Measurements from ENCODE around the gene MGST3. TPM values are rescaled to one million over a fixed set of nuclear protein-coding genes. Genes with fewer than 3 reads are reported as not detected.
A peak's percentile ranks its signal among the peaks of the same experiment; 100 is the strongest.

MGST3 gene
- total RNA-seq, 6 experiments from 2014 or later, result 74.0 to 141 (median 103) TPM

GRCh38 chr1:165686971-165687433 is 56.0 kb downstream of the MGST3 start:
- H3K4me1 ChIP-seq, result peaks cover 0 to 18% (median 5%) of the 10 kb centered on the region in 4 donors
- 75% methylated on average over 2 of the region's 2 CpGs for WGBS (ENCODE audit: insufficient coverage, low coverage, low lambda C conversion rate, missing lambda C conversion rate)
- intact Hi-C loops (cut with DNase I), result no loop called here
- no peak overlapping the region for H3K4me3 ChIP-seq
- TF ChIP-seq POLR2A (IDR thresholded peaks at IDR 0.05) (no peak), CTCF (IDR thresholded peaks at IDR 0.05) (no peak)
- no peaks in the 10 kb centered on the region for H3K9me3 ChIP-seq
- H3K36me3 ChIP-seq, result peaks cover 0 to 20% (median 5%) of the 10 kb centered on the region in 4 donors
- no peaks in the 10 kb centered on the region for H3K27me3 ChIP-seq
- no peak for ATAC-seq
- no peak for DNase-seq
- H3K27ac ChIP-seq, result no peak overlapping the region

- H3K9me3 ChIP-seq, result no peaks in the 10 kb centered on the region
- ATAC-seq (peak in 2 of 4 donors; percentile 31 to 35), DNase-seq (no peak)
- no peaks in the 10 kb centered on the region for H3K27me3 ChIP-seq
- no peak overlapping the region for H3K4me3 ChIP-seq
- WGBS (ENCODE audit: insufficient coverage, low coverage, low lambda C conversion rate, missing lambda C conversion rate), result 66% methylated on average over 5 of the region's 5 CpGs
- H3K27ac ChIP-seq, result no peak overlapping the region
- no peak for TF ChIP-seq POLR2A (IDR thresholded peaks at IDR 0.05)
- H3K4me1 ChIP-seq, result peaks cover 0 to 18% (median 5%) of the 10 kb centered on the region in 4 donors
- intact Hi-C loops (cut with DNase I), result no loop called here
- peaks cover 0 to 10% (median 4%) of the 10 kb centered on the region in 4 donors for H3K36me3 ChIP-seq
Measured at GRCh38 chr1:165688046-165688445, 57.0 kb downstream of the MGST3 start.

GRCh38 chr1:165695031-165695430 is 64.0 kb downstream of the MGST3 start:
- no peak overlapping the region for H3K4me3 ChIP-seq
- no peak for ATAC-seq
- peak overlapping the region in 1 of 3 donors; percentile 84 for H3K27ac ChIP-seq
- no peak for DNase-seq
- no peaks in the 10 kb centered on the region for H3K27me3 ChIP-seq
- intact Hi-C loops (cut with DNase I), result no loop called here
- H3K4me1 ChIP-seq, result peaks cover 0 to 29% (median 5%) of the 10 kb centered on the region in 4 donors
- TF ChIP-seq CTCF (IDR thresholded peaks at IDR 0.05), result no peak
- no peak for TF ChIP-seq POLR2A (IDR thresholded peaks at IDR 0.05)
- WGBS (ENCODE audit: insufficient coverage, low coverage, low lambda C conversion rate, missing lambda C conversion rate), result 51% methylated on average over 7 of the region's 7 CpGs
- peaks cover 0 to 12% (median 2%) of the 10 kb centered on the region in 4 donors for H3K36me3 ChIP-seq
- H3K9me3 ChIP-seq, result no peaks in the 10 kb centered on the region

- no peak for TF ChIP-seq CTCF (IDR thresholded peaks at IDR 0.05)
- TF ChIP-seq POLR2A (IDR thresholded peaks at IDR 0.05), result no peak
- DNase-seq (peak in 1 of 3 donors; percentile 61), ATAC-seq (peak; percentile 27 to 58 (median 46))
- H3K4me1 ChIP-seq, result peaks cover 0 to 29% (median 5%) of the 10 kb centered on the region in 4 donors
- H3K4me3 ChIP-seq, result peak overlapping the region in 2 of 3 donors; percentile 84 to 99
- no peaks in the 10 kb centered on the region for H3K27me3 ChIP-seq
- H3K9me3 ChIP-seq, result no peaks in the 10 kb centered on the region
- H3K36me3 ChIP-seq, result peaks cover 0 to 4% (median 0%) of the 10 kb centered on the region in 4 donors
- WGBS (ENCODE audit: insufficient coverage, low coverage, low lambda C conversion rate, missing lambda C conversion rate), result 3% methylated on average over 2 of the region's 2 CpGs
- intact Hi-C loops (cut with DNase I), result no loop called here
- H3K27ac ChIP-seq, result peak overlapping the region in 1 of 3 donors; percentile 84
Measured at GRCh38 chr1:165696625-165697100, 65.6 kb downstream of the MGST3 start.

GRCh38 chr1:165697491-165697880 is 66.5 kb downstream of the MGST3 start:
- 7% methylated on average over 8 of the region's 8 CpGs for WGBS (ENCODE audit: insufficient coverage, low coverage, low lambda C conversion rate, missing lambda C conversion rate)

More at GRCh38 chr1:165697491-165697880, 66.5 kb downstream of the MGST3 start:
- TF ChIP-seq CTCF (IDR thresholded peaks at IDR 0.05) (no peak), POLR2A (IDR thresholded peaks at IDR 0.05) (no peak)
- H3K27me3 ChIP-seq, result no peaks in the 10 kb centered on the region
- peak overlapping the region; percentile 76 to 92 (median 84) for H3K27ac ChIP-seq
- intact Hi-C loops (cut with DNase I), result no loop called here
- peak overlapping the region; percentile 78 to 99 (median 84) for H3K4me3 ChIP-seq
- peaks cover 0 to 29% (median 5%) of the 10 kb centered on the region in 4 donors for H3K4me1 ChIP-seq
- DNase-seq, result no peak
- H3K9me3 ChIP-seq, result no peaks in the 10 kb centered on the region
- no peak for ATAC-seq
- peaks cover 0 to 4% (median 0%) of the 10 kb centered on the region in 4 donors for H3K36me3 ChIP-seq
